HG02642 (cell line): ENCODE results near the gene TMEM247.
"Not testable (repeated sequence)": the region's sequence is repeated elsewhere in the genome, so short reads cannot be mapped to it uniquely, and the experiment has no call there.

Source experiments
- ATAC-seq: cut with Tn5 transposase; IDR thresholded peaks from one replicate; pipeline ENCODE4 v1.9.1; 2021; ENCODE audit warnings: mild to moderate bottlenecking; ENCODE audit not compliant: unreplicated experiment, poor library complexity

Gene TMEM247

GRCh38 chr2:46508312-46508711, 28.9 kb downstream of the TMEM247 start:
- no peak for ATAC-seq

DNA sequence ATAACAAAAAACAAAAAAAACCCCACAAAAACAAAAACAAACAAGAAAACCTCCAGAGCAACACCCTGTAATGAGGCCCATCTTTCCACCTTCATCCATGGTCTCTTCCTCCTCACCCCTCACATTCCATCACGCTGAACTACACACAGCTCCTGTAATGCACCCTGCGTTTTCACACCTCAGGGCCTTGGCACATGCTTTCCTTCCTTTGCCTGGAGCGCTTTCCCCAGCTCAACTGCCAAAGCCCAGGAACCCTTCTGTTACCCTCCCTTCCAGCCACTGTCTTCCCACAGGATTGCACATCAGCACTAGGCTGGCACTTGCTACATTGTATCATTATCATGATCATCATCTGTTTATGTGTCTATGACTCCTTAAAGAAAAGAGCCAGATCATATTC, 29.4 kb downstream of the TMEM247 start:
- ATAC-seq = no peak

DNA sequence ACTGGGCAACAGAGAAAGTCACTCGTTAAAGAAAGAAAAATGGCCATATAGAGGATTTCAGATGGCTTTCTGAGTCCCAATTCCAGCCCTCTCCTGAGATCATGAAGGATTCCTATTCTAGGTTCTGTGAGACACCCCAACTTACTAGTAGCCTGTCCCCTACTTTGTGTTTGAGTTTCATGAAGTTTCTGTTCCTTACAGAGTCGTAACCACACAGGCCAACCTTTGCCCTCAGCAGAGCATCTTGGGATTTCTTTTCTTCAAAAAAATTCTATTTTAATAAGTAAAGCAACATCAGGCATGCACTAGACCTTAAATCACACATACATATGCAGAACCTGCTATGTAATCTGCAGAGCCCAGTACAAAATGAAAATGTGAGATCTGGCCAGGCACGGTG, 30.4 kb downstream of the TMEM247 start:
- no peak for ATAC-seq

- ATAC-seq = no peak
These were observed 31.3 kb downstream of the TMEM247 start for GRCh38 chr2:46510598-46511177.

DNA sequence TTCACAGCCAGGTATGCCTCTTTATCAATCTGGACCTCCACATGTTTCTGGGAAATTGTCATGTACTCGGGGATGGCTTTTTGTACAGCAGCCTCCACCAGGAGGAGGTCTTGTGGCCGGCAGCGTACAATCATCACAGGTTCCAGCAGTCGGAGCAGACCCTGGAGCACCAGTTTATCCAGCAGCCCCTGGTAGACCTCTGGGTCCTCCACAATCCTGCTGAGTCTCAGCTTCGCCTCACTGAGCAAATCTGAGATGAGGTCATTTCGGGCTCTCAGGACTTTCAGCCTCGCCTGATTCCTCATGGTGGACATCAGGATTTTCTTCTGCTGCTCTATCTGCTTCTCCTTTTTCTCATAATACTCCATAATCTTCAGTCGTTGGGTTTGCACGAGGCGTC, 32.8 kb downstream of the TMEM247 start:
- no peak for ATAC-seq

GRCh38 chr2:46514738-46515137, 35.4 kb downstream of the TMEM247 start:
- ATAC-seq = no peak

DNA sequence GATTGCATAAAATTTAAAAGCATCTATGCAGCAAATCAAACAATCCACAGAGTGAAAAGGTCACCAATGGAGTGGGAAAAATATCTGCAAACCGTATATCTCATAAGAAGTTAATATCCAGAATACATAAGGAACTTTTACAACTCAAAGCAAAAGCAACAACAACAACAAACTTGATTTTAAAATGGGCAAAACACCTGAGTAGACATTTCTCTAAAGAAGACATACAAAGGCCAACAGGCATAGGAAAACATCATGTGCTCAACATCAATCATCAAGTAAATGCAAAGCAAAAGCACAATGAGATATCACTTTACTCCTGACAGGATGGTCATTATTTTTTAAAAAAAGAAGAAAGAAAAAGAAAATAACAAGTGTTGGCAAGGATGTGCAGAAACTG, 38.1 kb downstream of the TMEM247 start:
- ATAC-seq = no peak

DNA sequence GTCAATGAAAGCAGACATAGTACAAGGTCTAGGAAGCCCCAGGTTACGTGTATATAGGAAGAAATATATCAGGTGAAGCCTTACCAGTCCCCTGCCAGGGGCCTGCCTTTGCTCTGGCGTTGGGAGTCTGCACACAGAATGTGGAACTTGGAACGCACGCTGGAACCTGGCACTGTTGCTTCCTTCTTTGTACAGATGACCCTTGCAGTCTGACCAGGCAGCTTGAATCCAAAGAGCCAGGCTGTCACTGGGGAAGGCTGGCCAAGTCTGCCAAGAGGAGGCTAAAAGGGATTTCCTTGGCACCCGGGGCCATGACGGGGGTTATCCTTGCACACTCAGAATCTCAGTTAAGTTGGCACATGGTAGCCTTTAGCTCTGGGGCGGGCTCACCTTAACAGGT, 39.5 kb downstream of the TMEM247 start:
- ATAC-seq = no peak

GRCh38 chr2:46519265-46519664, 39.9 kb downstream of the TMEM247 start:
- no peak for ATAC-seq

DNA sequence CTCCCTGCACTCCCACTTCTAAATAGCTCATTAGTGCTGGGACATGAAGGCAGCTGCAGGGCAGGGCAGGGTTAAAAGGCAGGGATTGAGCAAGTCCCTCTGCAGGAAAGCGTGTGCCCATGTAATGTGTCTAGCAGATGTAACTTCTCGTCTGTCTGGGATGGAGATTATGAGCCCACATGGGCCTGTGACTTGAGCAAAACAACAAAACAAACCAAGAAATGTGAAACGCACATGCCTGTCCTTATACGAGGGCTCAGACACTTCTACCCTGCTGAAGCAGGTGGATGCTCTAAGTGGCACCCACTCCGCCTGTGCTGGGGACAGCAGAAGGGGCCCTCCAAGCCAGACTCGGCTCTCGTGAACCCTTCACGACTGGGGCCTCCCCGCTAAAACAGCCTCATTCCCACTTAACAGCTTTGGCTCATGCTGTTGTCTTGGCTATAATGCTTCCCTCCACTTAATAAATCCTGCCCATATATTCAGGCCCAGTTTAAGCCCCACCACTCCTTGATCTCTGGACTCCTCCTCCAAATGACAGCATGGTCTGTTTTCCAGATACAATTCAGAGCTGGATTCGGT, 40.9 kb downstream of the TMEM247 start:
- ATAC-seq = no peak

DNA sequence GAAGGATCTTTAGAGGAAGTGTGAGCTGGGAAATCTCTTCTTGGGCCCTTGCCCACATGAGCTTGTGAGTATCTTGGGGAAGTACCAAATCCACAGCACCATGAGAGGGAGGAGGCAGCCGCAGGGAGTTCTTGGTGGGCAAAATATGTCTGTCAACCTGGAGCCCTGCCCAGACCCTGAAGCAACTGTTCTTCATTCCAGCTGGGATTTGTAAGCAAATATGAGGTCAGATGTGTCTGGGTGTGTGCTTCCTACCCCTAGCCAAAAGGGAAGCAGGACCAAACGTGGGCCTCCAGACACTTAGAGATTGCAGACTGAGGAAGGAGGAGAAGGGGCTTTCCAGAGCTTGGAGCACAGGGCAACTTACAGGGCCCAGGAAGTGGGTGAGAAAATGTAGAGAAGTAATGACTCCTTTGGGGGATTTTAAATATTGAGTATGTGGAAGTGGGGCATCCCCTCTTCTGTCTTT, 41.9 kb downstream of the TMEM247 start:
- ATAC-seq = no peak

DNA sequence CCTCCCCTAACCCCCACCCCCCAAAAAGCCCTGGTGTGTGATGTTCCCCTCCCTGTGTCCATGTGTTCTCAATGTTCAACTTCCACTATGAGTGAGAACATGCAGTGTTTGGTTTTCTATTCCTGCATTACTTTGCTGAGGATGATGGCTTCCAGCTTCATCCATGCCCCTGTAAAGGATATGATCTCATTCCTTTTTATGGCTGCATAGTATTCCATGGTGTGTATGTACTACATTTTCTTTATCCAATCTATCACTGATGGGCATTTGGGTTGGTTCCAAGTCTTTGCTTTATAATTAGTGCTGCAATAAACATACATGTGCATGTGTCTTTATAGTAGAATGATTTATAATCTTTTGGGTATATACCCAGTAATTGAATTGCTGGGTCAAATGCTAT, 43.0 kb downstream of the TMEM247 start:
- not testable (repeated sequence) for ATAC-seq

DNA sequence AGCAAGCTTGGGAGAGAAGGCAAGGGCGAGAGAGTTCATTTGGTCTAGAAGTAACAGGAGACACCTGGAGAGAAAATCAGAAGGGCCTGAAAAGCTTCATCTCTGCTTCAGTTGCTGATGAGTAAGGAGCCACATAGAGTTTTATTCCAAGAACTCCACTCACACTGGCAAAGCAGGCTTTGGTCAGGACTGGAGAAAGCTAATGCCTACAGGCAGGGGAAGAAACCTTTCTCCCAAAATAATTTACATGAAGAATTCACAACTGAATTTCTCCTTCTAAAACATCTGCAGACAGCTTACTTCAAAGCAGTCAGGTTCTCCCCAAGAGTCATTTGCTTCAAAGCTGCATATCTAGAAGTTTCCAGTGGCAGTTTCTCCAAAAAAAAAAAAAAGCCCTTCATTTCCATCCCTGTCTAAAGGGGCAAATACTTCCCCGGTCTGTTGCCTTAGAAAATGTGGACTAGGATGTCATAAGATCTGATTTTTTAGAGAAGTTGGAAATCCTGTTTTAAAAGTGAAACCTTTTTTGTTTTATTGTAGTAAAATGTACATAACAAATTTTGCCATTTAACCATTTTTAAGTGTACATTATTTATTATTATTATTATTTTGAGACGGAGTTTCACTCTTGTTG, 46.3 kb downstream of the TMEM247 start:
- no peak for ATAC-seq

GRCh38 chr2:46528880-46529279, 49.5 kb downstream of the TMEM247 start:
- ATAC-seq = no peak

GRCh38 chr2:46530639-46531038, 51.3 kb downstream of the TMEM247 start:
- no peak for ATAC-seq

- no peak for ATAC-seq
These were observed 52.5 kb downstream of the TMEM247 start for GRCh38 chr2:46531863-46532262.
